ENCODE measurements around the gene CCDC68. TPM values are rescaled to one million over a fixed set of nuclear protein-coding genes. Genes with fewer than 3 reads are reported as not detected.

Gene CCDC68
- total and polyA plus RNA-seq, 3 donors from 2014 or later: 8.5 to 54.1 (median 35.7) TPM

DNA sequence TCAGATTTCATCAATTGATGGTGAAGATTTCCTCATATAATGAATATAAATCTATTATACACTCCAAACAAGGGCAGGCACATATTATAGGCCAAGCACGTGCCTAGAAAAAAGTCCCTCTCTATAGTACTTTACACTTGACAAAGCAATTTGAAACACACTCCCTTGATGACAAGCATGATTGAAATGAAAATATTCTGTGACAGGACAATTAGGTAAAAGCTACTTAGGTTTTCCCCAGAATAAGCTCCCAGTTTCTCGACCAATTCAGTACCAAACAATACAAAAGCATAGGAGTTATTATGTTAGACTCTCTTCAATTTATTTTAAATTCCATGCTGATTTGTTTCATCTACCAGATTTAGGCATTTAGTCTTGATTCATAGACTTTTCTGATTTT is 47.7 kb downstream of the CCDC68 start:
- Histone ChIP-seq H3K4me3 (no peak overlapping the region), H3K9me3 (no peaks in the 10 kb centered on the region), H3K27me3 (no peaks in the 10 kb centered on the region), H3K36me3 (ENCODE audit: low read depth, missing control alignments) (no peaks in the 10 kb centered on the region), H3K4me1 (no peaks in the 10 kb centered on the region), H3K27ac (no peak overlapping the region)
- no peak for DNase-seq
- 89 to 91% methylated on average over 2 of the region's 2 CpGs for WGBS, 2 donors
- intact Hi-C loops (cut with DNase I; ENCODE audit: low total_unique reads): no loop called here
- TF ChIP-seq, protein P1, sequence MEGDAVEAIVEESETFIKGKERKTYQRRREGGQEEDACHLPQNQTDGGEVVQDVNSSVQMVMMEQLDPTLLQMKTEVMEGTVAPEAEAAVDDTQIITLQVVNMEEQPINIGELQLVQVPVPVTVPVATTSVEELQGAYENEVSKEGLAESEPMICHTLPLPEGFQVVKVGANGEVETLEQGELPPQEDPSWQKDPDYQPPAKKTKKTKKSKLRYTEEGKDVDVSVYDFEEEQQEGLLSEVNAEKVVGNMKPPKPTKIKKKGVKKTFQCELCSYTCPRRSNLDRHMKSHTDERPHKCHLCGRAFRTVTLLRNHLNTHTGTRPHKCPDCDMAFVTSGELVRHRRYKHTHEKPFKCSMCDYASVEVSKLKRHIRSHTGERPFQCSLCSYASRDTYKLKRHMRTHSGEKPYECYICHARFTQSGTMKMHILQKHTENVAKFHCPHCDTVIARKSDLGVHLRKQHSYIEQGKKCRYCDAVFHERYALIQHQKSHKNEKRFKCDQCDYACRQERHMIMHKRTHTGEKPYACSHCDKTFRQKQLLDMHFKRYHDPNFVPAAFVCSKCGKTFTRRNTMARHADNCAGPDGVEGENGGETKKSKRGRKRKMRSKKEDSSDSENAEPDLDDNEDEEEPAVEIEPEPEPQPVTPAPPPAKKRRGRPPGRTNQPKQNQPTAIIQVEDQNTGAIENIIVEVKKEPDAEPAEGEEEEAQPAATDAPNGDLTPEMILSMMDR (IDR thresholded peaks at IDR 0.05): no peak
- no peak for TF ChIP-seq POLR2A (IDR thresholded peaks at IDR 0.05)

DNA sequence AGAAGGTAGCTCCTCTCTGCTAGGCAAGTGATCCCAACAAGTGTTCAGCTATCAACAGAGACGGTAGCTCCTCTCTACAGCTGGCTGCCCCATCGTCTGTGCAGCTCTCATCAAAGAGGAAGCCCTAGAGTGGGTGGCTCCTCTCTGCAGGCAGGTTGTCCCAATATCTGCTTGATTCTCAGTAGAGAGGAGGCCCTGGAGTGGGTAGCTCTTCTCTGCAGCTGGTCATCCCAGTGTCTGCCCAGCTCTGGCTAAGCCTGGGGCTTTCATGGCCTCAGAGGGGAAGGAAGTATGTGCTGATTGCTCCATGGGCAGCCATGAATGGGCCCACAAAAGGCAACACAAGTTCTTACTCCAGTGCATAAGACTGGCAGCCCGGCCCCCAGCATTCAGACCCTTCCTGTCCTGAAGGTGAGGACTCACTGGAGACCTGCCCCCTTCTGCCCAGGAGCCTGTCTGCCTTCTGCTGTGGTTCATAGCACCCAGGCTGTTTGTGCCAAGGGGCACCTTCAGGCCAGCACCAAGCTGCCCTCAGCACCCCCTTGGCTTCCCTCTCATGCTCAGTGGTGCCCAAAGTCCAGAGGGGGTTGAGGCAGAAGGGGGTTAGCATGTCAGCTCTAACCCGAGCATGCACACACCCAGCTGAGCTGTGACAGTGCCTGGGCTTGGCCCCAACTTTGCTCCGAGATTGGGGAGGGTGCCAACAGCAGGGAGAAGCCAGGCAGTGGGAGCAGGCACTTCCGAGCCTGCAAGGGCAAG is 48.9 kb downstream of the CCDC68 start:
- Histone ChIP-seq H3K4me3 (no peak overlapping the region), H3K36me3 (ENCODE audit: low read depth, missing control alignments) (no peaks in the 10 kb centered on the region), H3K27me3 (no peaks in the 10 kb centered on the region), H3K27ac (no peak overlapping the region), H3K4me1 (no peaks in the 10 kb centered on the region), H3K9me3 (no peaks in the 10 kb centered on the region)
- no peak for DNase-seq
- intact Hi-C loops (cut with DNase I; ENCODE audit: low total_unique reads): no loop called here
- TF ChIP-seq, protein P1 (IDR thresholded peaks at IDR 0.05): no peak
- no peak for TF ChIP-seq POLR2A (IDR thresholded peaks at IDR 0.05)
- 79% methylated on average over 6 of the region's 6 CpGs; no CpG with 5 or more reads in 1 of the 2 donors for WGBS, 2 donors

GRCh38 chr18:54909538-54909937 is 49.7 kb downstream of the CCDC68 start:
- Histone ChIP-seq H3K4me1 (no peaks in the 10 kb centered on the region), H3K4me3 (no peak overlapping the region), H3K9me3 (no peaks in the 10 kb centered on the region), H3K36me3 (ENCODE audit: low read depth, missing control alignments) (no peaks in the 10 kb centered on the region), H3K27ac (no peak overlapping the region), H3K27me3 (no peaks in the 10 kb centered on the region)
- DNase-seq: no peak
- TF ChIP-seq, protein P1 (IDR thresholded peaks at IDR 0.05): no peak
- TF ChIP-seq POLR2A (IDR thresholded peaks at IDR 0.05): no peak
- intact Hi-C loops (cut with DNase I; ENCODE audit: low total_unique reads): no loop called here
- 85 to 88% methylated on average over 9 to 10 of the region's 11 CpGs for WGBS, 2 donors

- Histone ChIP-seq H3K36me3 (ENCODE audit: low read depth, missing control alignments) (no peaks in the 10 kb centered on the region), H3K27me3 (no peaks in the 10 kb centered on the region), H3K27ac (no peak overlapping the region), H3K4me1 (no peaks in the 10 kb centered on the region), H3K9me3 (no peaks in the 10 kb centered on the region), H3K4me3 (no peak overlapping the region)
- no peak for DNase-seq
- intact Hi-C loops (cut with DNase I; ENCODE audit: low total_unique reads): no loop called here
- TF ChIP-seq, protein P1 (IDR thresholded peaks at IDR 0.05): no peak
- WGBS, 2 donors: 59 to 66% methylated on average over 5 to 6 of the region's 6 CpGs
These were observed 52.7 kb downstream of the CCDC68 start for GRCh38 chr18:54906331-54907185.

Measured in testis (tissue), 3 donors.